ENCODE measurements around the gene DOHH.

- no peak for TF ChIP-seq CTCF (conservative IDR thresholded peaks at IDR 0.05; ENCODE audit: low read depth, low read length)
- TF ChIP-seq EZH2 (IDR thresholded peaks at IDR 0.05; ENCODE audit: borderline replicate concordance, low read depth, low read length, poor library complexity, severe bottlenecking), result no peak
Observed at GRCh38 chr19:3482507-3483225, 17.8 kb downstream of the DOHH start.

All from A673 (cell line).